MM.1S (cell line): ENCODE results near the gene TTLL5.
A peak's percentile ranks its signal among the peaks of the same experiment; 100 is the strongest.

Experiments used
- DNase-seq: peaks from one replicate; pipeline ENCODE4 v3.0.0-alpha.2; 2015
- H2AFZ ChIP-seq: fragments of 300-600 bp; sonication (generic); 2 replicates; pipeline ENCODE4 v1.6.0; 2016; ENCODE audit warnings: antibody characterized with exemption, low read length
- H3F3A ChIP-seq: fragments of 300-600 bp; sonication (generic); 2 replicates; pipeline ENCODE4 v1.6.1; 2016; ENCODE audit warnings: mild to moderate bottlenecking, antibody characterized with exemption, low read length, moderate library complexity, mixed read lengths; ENCODE audit not compliant: insufficient read depth
- H3K27ac ChIP-seq: fragments of 300-600 bp; sonication (generic); 2 replicates; pipeline ENCODE4 v1.5.1; 2016; ENCODE audit warnings: mild to moderate bottlenecking, low read length
- H3K27me3 ChIP-seq: fragments of 300-600 bp; sonication (generic); replicated peaks from 2 replicates; pipeline ENCODE4 v1.6.0; 2016; ENCODE audit warnings: low read length; ENCODE audit not compliant: insufficient read depth
- H3K36me3 ChIP-seq: fragments of 300-600 bp; sonication (generic); replicated peaks from 2 replicates; pipeline ENCODE4 v1.6.1; 2016; ENCODE audit warnings: mild to moderate bottlenecking, low read length, mixed read lengths; ENCODE audit not compliant: insufficient read depth
- H3K4me1 ChIP-seq: fragments of 300-600 bp; sonication (generic); 2 replicates; pipeline ENCODE4 v1.6.1; 2016; ENCODE audit warnings: low read length, mixed read lengths
- H3K4me2 ChIP-seq: fragments of 300-600 bp; sonication (generic); 2 replicates; pipeline ENCODE4 v1.6.0; 2016; ENCODE audit warnings: low read depth, low read length
- H3K4me3 ChIP-seq: fragments of 300-600 bp; sonication (generic); 2 replicates; pipeline ENCODE4 v1.5.1; 2016; ENCODE audit warnings: low read length, mixed read lengths
- H3K79me2 ChIP-seq: fragments of 300-600 bp; sonication (generic); 2 replicates; pipeline ENCODE4 v1.6.1; 2016; ENCODE audit warnings: mixed run types, low read length, mixed read lengths
- H3K9ac ChIP-seq: fragments of 300-600 bp; sonication (generic); 2 replicates; pipeline ENCODE4 v1.6.1; 2016; ENCODE audit warnings: low read length, mixed read lengths
- H3K9me2 ChIP-seq: fragments of 300-600 bp; sonication (generic); replicated peaks from 2 replicates; pipeline ENCODE4 v1.6.1; 2016; ENCODE audit warnings: mild to moderate bottlenecking, low read length, mixed read lengths; ENCODE audit not compliant: insufficient read depth
- H3K9me3 ChIP-seq: fragments of 300-600 bp; sonication (generic); replicated peaks from 2 replicates; pipeline ENCODE4 v1.6.1; 2016; ENCODE audit warnings: mild to moderate bottlenecking, low read length, mixed read lengths; ENCODE audit not compliant: insufficient read depth
- H4K20me1 ChIP-seq: fragments of 300-600 bp; sonication (generic); 2 replicates; pipeline ENCODE4 v1.6.1; 2016; ENCODE audit warnings: mild to moderate bottlenecking, low read length, moderate library complexity, mixed read lengths; ENCODE audit not compliant: insufficient read depth
- CTCF ChIP-seq: fragments of 300-600 bp; sonication (generic); IDR thresholded peaks from 2 replicates; pipeline ENCODE4 v1.5.1; 2016; ENCODE audit warnings: antibody characterized with exemption, low read length, mixed read lengths
- EZH2 ChIP-seq: fragments of 300-600 bp; sonication (generic); optimal IDR thresholded peaks from 2 replicates; pipeline ENCODE3; 2017; ENCODE audit warnings: low read depth, mild to moderate bottlenecking, antibody characterized with exemption, low read length, mixed read lengths
- EZH2phosphoT487 ChIP-seq: fragments of 300-600 bp; sonication (generic); IDR thresholded peaks from 2 replicates; pipeline ENCODE4 v1.6.1; 2018; ENCODE audit warnings: antibody characterized with exemption, low read length

Gene TTLL5

GRCh38 chr14:75650253-75651058 is 10.6 kb upstream of the TTLL5 start:
- Histone ChIP-seq H3K9me2 (no peaks in the 10 kb centered on the region), H4K20me1 (no peaks in the 10 kb centered on the region), H2AFZ (no peak overlapping the region), H3F3A (no peaks in the 10 kb centered on the region), H3K9ac (no peak overlapping the region), H3K27me3 (no peaks in the 10 kb centered on the region), H3K4me1 (no peaks in the 10 kb centered on the region), H3K79me2 (no peaks in the 10 kb centered on the region), H3K4me3 (no peak overlapping the region), H3K4me2 (no peak overlapping the region), H3K27ac (no peak overlapping the region), H3K36me3 (no peaks in the 10 kb centered on the region), H3K9me3 (no peaks in the 10 kb centered on the region)
- DNase-seq: no peak
- TF ChIP-seq EZH2 (no peak), EZH2phosphoT487 (no peak), CTCF (no peak)

- Histone ChIP-seq H3K79me2 (0 out of 2 replicates have a peak, but pooled peaks cover 2% of the 10 kb centered on the region), H3K27me3 (no peaks in the 10 kb centered on the region), H3K9ac (no peak overlapping the region), H3K9me3 (no peaks in the 10 kb centered on the region), H3K4me3 (no peak overlapping the region), H3K36me3 (no peaks in the 10 kb centered on the region), H4K20me1 (no peaks in the 10 kb centered on the region), H3F3A (no peaks in the 10 kb centered on the region), H3K9me2 (no peaks in the 10 kb centered on the region), H3K27ac (no peak overlapping the region), H3K4me2 (no peak overlapping the region), H3K4me1 (no peaks in the 10 kb centered on the region), H2AFZ (no peak overlapping the region)
- DNase-seq: no peak
- TF ChIP-seq CTCF: no peak
- no peak for TF ChIP-seq EZH2phosphoT487
- no peak for TF ChIP-seq EZH2
Observed at GRCh38 chr14:75653563-75653962, 7.5 kb upstream of the TTLL5 start.

- Histone ChIP-seq H3K9me2 (no peaks in the 10 kb centered on the region), H4K20me1 (no peaks in the 10 kb centered on the region), H3K27ac (no peak overlapping the region), H3K4me2 (no peak overlapping the region), H3K9ac (no peak overlapping the region), H3K9me3 (no peaks in the 10 kb centered on the region), H3K4me1 (no peaks in the 10 kb centered on the region), H3K79me2 (0 out of 2 replicates have a peak, but pooled peaks cover 6% of the 10 kb centered on the region), H3K27me3 (no peaks in the 10 kb centered on the region), H3K4me3 (no peak overlapping the region), H3K36me3 (no peaks in the 10 kb centered on the region), H3F3A (no peaks in the 10 kb centered on the region), H2AFZ (no peak overlapping the region)
- no peak for TF ChIP-seq EZH2
- TF ChIP-seq CTCF: peak; percentile 72
- TF ChIP-seq EZH2phosphoT487: no peak
- peak; percentile 59 for DNase-seq
Observed at GRCh38 chr14:75654127-75654732, 6.8 kb upstream of the TTLL5 start.
